GM19023 (cell line): ENCODE measurements around the gene HAUS6.
"Not testable (repeated sequence)": the region's sequence is repeated elsewhere in the genome, so short reads cannot be mapped to it uniquely, and the experiment has no call there.

ENCODE experiments used
- ATAC-seq: cut with Tn5 transposase; IDR thresholded peaks from one replicate; pipeline ENCODE4 v1.9.1; 2021; ENCODE audit warnings: mild to moderate bottlenecking, moderate library complexity; ENCODE audit not compliant: unreplicated experiment

HAUS6 gene

DNA sequence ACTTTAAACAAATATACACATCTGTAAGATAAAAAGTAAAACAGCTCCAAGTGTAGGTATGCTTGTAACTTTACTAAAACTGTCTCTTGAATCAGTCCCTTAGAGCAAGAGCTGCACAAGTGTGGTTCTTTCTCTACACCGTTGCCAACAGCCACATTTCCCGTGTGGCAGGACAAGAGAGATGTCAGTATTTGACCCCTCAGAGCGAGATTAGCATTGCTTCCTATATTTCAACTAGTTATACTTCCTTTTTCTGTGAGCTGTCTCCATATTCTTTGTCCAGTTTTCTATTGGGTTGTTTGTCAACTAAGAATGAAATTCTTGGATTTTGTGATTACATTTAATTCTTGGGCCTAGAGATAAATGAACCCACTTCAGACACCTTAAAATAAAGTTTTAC, 16.5 kb upstream of the HAUS6 start:
- ATAC-seq, result no peak

DNA sequence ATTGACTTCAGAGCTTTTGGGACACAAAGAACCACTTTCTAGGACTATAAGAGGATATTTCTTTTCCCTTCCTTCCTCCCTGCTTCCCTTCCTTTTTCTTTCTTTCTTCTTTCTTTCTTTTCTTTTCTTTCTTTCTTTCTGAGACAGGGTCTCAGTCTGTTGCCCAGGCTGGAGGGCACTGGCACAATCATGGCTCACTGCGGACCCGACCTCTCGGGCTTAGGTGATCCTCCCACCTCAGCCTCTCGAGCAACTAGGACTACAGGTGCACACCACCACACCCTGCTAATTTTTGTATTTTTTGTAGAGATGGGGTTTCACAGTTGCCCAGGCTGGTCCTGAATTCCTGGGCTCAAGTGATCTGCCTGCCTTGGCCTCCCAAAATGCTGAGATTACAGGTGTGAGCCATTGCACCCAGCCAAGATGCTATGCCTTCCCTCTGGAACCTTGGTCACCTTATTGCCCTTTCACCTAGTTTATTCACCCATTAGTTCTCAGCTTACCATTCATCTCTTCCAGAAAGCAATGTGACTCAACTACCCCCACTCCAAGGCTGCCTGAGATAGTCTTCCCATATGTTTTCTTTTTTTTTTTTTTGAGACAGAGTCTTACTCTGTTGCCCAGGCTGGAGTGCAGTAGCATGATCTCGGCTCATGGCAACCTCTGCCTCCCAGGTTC, 14.5 kb upstream of the HAUS6 start:
- no peak for ATAC-seq

DNA sequence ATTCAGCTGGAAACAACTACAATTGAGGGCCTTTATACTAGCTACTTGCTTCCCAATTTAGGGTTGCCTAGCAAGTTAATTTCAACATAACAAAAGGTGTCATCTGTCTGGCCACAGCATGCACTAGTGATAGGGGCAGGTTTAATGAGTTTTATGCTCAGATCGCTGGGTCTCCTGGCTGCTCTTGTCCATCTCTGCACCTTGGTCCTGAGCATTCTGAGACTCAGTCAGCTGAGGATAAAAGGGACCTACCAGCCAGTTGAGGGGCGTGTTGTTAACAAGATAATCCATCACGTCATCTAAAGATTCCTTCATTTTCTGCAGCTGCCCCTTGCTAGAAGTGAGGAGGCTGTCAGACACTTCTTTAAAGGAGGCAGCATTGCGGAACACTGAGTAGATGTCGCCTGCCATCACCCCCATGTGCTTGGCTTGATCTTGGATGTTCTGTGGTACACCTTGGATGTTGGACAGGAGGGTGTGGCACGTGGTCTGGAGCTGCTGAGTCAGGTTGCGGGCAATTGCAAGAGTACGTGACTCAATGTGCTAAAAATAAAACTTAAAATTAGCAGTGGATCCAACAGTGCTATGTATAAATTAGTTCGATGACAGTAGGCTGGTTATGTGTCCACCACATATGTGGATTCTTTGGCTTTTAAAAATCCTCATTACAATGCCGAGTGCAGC, 13.5 kb upstream of the HAUS6 start:
- no peak for ATAC-seq

DNA sequence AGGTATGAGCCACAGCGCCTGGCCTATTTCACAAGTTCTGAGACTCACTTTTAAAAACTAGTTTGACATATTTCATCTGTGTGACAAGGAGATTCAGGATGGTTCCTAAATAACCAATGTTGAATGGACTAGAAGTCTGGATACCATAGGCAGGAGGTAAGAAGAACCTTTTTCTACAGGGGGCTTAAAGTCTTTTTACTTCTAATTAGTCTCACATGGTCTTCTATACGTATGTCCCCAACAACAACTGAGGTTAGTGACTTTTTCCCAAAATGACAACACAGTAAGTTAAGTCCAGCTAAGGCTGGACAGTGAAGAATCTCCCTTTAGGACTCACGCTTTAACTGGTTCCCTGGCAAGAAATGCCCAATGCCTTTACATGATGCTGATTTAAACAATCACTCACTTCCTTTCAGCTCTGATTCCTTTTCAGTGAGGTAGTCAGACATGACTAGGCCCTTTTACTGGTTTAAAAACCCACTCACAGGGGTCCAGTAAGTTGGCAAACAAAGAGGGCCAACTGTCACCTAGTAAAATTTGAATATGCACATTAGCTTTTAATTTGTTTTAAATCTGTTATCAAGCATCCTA, 12.1 kb upstream of the HAUS6 start:
- ATAC-seq, result no peak

DNA sequence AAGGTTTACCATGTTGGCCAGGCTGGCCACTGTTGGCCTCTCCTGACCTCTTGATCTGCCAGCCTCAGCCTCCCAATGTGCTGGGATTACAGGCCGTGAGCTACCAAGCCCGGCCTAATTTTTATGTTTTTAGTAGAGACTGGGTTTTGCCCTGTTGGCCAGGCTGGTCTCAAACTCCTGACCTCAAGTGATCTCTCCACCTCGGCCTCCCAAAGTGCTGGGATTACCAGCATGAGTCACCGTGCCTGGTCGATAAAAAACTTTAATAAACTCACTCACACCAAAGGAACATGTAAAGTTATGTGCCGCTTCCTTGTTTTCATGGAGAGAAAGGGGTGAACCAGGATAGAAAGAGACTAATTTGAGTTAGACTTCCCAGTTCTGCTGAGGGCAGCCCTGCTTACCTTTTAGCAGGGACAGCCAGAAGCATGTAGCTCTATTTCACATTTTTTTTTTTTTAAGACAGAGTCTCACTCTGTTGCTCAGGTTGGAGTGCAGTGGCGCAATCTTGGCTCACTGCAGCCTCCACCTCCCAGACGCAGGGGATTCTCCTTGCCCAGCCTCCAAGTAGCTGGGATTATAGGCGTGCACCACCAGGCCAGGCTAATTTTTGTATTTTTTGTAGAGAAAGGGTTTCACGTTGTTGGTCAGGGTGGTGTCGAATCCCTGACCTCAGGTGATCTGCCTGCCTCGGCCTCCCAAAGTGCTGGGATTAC, 11.4 kb upstream of the HAUS6 start:
- no peak for ATAC-seq

DNA sequence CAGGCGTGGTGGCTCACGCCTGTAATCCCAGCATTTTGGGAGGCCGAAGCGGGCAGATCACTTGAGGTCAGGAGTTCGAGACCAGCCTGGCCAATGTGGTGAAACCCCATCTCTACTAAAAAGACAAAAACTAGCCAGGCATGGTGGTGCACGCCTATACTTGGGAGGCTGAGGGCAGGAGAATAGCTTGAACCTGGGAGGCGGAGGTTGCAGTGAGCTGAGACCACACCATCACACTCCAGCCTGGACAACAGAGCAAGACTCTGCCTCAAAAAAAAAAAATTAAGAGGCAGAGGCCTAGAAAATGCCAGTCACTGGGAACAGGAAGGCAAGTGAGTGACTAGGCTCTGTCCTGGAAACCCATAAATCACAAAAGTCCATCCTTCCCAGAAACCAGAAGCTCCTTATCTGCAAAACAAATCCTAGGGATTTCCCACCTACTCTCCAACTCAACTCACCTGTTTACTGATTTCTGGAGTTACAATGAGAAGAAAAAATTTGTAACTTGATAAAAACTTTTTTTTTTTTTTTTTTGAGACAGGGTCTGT, 10.4 kb upstream of the HAUS6 start:
- not testable (repeated sequence) for ATAC-seq

DNA sequence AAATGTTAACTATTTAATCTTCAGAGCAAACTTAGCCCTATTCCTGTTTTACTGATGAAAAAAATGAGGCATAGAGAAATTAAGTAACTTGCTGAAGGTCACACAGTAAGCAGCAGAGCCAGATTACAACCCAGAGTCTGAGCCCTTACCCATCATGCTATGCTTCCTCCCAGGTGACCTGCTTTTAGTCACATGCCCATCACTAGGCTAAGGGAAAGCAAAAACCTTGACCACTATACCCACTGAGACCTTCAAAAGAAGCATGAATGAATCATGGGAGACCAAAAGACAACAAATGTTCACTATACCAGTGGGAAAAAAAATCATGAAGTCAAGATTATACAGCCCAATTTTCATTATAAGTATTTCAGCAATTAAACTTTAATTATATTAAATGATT, 5.3 kb upstream of the HAUS6 start:
- no peak for ATAC-seq

DNA sequence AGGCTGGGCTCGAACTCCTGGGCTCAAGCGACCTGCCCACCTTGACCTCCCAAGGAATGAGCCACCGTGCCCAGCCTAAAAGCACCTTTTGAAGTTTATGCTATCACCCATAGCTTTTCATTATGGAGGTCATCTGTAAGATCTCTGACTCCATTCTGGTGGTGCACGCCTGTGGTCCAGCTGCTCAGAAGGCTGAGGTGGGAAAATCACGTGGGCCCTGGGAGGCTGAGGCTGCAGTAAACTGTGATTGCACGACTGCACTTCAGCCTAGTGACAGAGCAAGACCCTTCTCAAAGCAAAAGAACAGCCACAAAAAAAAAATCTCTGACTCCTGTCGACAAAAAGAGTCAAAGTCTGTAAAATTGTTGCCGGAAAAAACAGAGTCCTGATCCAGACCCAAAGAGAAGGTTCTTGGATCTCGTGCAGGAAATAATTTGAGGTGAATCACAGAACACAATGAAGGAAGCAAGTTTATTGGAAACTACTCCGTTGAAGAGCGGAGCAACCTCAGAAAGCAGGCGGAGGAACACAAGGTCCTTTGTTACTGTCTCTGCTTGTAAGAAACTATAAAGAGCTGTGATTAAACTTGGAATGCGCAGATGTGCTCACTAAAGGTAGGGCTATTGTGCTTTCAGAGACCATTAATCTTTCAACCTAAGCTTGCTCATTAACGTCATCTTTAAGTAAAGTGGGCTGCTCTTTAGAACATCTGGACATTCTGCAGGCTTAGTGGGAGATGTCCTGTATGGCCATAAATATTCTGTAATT, 2.0 kb upstream of the HAUS6 start:
- ATAC-seq, result no peak

DNA sequence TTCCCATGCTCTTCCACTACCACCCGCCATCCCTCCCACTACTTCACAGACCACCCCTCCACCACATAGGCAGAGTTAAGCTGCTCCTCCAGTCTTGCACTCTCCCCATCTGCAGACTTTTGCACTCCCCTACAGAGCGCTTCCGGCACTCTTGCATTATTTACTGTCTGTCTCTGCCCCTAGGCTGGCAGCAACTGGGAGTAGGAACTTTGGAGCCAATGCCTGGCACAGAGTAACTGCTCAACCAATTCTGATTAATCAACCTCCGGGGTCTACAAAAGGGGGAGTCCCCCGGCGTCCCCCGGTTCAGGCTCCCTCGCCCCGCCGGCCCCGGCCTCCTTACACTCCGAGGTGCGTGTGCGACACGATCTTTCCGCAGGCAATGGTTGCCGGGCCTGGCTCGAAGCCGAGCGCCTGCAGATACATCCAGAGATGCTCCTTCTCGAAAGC, 498 bp downstream of the HAUS6 start:
- ATAC-seq, result peak; percentile 34

DNA sequence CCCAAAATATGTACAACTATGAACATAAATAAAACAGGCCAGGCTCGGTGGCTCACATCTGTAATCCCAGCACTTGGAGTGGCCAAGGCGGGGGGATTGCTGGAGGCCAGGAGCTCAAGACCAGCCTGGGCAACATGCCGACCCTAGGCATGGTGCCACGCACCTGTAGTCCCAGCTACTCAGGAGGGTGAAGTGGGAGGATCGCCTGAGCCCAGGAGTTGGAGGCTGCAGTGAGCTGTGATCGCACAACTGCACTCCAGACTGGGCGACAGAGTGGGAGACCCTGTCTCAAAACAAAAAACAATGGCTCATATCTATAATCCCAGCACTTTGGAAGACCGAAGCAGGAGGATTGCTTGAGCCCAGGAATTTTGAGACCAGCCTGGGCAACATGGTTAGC, 1.5 kb downstream of the HAUS6 start:
- no peak for ATAC-seq

DNA sequence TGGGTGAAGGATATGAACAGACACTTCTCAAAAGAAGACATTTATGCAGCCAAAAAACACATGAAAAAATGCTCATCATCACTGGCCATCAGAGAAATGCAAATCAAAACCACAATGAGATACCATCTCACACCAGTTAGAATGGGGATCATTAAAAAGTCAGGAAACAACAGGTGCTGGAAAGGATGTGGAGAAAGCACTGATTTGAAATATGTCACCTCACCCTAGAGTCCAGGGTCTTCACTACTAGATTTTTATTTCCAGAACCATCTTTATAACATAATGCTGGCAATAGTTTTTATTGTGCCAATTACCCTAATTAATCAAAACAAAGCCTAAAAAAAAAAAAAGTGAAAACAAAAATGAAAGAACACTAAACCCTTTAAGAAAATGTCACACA, 5.3 kb downstream of the HAUS6 start:
- ATAC-seq, result not testable (repeated sequence)

DNA sequence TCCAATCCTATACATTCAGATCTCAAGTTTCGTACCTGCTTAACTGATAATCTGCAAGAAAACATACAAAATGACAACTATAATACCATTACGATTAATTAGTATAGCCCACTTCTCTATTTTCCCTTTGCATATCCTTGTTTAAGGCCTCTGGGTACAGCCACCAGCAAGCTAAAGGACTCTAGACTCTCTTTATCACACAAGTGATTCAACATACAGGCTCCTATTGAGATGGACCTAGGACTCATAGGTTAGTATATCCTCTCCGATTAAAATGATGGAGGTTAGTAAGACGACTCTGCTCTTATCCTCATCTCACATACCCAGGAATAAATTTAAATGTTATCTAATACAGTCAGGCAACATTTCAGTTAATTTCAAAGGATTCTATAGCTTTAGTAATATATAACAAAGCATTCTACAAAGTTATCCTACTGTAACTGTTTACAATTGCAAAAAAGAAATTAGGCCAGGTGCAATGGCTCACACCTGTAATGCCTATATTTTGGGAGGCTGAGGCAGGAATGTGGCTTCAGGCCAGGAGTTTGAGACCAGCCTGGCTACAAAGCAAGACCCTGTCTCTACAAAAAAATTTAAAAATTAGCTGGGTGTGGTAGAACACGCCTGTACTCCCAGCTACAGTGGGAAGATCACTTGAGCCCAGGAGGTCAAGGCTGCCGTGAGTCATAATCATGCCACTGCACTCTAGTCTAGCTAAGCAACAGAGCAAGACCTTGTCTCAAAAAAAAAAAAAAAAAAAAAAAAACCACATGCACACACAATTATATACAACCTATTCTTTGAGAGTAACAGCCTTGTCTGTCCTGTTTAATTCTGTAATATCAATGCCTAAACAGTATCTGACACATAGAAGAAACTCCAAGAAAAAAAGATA, 15.4 kb downstream of the HAUS6 start:
- ATAC-seq, result no peak

DNA sequence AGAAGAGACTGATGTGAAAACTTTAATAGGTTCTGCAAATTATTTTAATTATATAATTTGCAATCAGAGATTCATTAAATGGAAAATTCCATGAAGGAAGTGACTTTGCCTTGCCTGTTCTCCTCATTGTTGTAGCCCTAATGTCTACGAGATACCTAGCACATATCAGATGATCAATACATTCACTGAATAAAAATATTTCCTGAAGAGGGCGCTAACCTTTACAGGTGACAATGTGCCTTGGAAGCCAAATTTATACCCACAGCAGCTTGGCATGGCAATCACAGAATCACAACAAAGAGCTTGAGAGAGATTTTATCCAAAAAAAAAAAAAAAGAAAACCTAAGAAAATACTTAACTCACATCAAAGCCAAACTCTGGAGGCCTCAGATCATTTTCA, 17.4 kb downstream of the HAUS6 start:
- ATAC-seq, result no peak

DNA sequence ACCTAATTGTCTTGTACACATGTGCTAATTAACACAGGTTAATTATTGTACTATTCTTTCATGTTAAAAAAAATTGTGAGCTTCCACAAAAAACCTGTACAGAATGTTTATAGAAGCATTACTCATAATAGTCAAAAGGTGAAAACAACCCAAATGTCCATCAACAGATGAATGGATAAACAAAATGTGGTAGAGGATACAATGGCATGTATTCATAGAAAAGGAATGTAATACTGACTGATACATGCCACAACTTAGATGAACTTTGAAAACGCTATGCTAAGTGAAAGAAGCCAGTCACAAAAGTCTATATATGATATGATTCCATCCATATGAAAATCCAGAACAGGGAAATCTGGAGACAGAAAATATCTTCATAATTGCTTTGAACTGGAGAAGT, 27.9 kb downstream of the HAUS6 start:
- no peak for ATAC-seq

DNA sequence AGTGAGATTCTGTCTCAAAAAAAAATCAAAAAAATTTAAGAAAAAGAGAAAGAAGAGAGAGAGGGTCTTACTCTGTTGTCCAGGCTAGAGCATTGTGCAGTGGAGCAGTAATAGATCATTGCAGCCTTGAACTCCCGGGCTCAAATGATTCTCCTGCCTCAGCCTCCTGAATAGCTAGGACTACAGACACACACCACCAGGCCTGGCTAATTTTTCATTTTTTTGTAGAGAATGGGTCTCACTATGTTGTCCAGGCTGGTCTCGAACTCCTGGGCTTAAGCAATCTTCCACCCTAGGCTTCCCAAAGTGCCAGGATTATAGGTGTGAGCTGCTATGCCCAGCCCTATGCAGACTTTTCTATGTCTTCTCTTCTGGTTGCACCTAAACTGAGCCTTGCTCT, 28.5 kb downstream of the HAUS6 start:
- no peak for ATAC-seq

DNA sequence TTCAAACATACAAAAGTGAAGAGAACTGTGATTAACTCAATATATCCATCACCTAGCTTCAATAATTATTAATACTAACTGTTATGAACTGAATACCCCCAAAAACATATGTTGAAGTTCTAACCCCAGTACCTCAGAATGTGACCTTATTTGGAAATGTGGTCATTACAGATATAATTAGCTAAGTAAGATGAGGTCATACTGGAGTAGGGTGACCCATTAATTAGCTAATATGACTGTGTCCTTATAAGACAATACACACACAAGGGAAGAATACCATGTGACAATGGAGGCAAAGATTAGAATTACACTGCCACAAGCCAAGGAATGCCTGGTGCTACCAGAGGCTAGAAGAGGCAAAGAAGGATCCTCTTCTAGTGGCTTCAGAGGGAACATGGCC, 45.7 kb downstream of the HAUS6 start:
- no peak for ATAC-seq

DNA sequence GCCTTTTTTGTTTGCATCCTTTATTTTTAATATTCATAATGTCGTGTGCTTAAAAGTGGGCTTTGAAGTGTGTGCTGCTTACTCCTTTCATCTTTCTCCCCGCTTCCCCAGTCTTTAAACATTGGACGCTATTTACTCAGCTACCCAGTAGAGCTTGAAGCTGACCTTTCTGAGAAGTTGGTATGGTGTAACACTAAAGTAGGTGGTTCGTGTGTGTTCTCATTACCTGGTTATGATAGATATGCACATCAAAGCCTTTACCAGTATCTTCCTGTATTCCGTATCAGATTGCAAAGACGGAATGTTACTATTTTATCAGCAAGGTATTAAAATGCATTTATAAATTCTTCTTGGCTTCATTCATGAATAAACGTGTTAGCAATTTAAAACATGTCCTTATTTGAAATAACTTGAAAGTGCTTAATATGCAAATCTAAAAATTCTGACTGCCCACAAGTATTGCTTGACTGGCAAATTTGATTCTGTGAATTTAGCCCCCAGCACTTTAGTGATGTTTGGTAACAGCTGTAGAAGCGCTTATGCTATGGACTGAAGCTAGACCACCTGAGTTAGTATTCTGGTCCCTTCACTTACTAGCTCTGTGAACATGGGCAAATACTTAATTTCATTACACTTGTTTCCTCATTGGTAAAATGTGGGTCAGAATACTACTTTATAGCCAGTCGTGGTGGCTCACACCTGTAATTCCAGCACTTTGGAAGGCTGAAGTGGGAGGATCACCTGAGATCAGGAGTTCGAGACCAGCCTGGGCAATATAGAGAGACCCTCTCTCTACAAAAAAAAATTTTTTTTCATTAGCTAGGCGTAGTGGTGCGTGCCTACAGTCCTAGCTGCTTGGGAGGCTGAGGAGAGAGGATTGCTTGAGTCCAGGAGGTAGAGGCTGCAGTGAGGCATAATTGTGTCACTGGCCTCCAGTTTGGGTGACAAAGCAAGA, 51.8 kb downstream of the HAUS6 start:
- no peak for ATAC-seq

DNA sequence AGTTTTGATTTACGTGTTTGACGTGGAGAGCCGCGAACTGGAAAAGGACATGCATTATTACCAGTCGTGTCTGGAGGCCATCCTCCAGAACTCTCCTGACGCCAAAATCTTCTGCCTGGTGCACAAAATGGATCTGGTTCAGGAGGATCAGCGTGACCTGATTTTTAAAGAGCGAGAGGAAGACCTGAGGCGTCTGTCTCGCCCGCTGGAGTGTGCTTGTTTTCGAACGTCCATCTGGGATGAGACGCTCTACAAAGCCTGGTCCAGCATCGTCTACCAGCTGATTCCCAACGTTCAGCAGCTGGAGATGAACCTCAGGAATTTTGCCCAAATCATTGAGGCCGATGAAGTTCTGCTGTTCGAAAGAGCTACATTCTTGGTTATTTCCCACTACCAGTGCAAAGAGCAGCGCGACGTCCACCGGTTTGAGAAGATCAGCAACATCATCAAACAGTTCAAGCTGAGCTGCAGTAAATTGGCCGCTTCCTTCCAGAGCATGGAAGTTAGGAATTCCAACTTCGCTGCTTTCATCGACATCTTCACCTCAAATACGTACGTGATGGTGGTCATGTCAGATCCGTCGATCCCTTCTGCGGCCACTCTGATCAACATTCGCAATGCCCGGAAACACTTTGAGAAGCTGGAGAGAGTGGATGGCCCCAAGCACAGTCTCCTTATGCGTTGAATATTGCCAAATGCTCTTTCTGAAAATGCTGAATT, 52.6 kb downstream of the HAUS6 start:
- ATAC-seq, result no peak
